Keratinocyte (primary cell): Measurements from ENCODE around the gene ZNF423.

Experiments
- EZH2 ChIP-seq: IDR thresholded peaks from one replicate; pipeline ENCODE4 v1.6.1; 2012; ENCODE audit warnings: inconsistent platforms, mild to moderate bottlenecking, low read length, moderate library complexity
- TF ChIP-seq, protein P1 (sequence below), 3 experiments: IDR thresholded peaks in 1 of 3; conservative IDR thresholded peaks in 1 of 3; optimal IDR thresholded peaks in 1 of 3; 2 replicates in 2 of 3; 3 replicates in 1 of 3; pipeline versions ENCODE3 to v1.5.1; 2011; ENCODE audit warnings: low read length in 3 of 3, mild to moderate bottlenecking in 3 of 3, moderate library complexity in 2 of 3, control low read depth in 1 of 3, inconsistent platforms in 1 of 3; ENCODE audit not compliant: insufficient read depth in 2 of 3; ENCODE audit errors: extremely low read depth in 1 of 3

DNA sequence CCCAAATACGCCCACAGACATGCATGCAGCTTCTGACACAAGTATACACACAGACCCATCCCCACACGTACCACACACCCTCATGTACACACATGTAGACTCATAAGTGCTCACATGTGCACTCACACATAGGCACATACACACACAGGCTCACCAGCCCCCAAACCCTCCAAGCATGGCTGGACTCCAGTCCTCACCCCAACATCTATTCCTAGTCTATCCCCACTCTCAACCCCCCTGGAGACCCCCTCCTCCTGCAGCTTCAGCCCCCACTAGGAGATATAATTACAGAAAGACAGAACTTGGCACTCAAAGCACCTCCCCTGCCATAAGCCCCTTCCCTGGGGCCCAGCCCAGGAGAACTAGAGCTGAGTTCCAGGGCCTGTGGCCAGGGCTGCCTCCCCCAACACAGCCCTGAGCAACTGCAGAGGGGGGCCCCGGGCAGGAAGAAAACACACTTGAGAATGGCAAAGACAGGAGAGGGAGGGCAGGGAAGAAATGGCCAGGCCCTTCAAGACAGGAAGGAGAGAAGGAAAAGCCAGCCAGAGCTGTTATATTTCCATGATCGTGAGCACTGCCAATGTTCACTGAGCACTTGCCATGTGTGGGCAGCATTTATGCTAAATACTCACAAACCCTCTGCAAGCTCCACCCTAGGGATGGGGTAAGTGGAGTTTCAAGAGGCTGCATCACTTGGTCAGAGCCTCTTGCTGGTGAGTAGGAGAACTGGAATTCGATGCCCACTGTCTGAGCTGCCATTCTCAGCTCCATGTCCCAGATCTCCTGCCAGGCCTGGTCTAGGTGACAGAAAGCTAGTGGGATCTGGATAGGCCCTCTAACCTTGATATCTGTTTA lies 224.5 kb downstream of the ZNF423 start:
- TF ChIP-seq, protein P1, sequence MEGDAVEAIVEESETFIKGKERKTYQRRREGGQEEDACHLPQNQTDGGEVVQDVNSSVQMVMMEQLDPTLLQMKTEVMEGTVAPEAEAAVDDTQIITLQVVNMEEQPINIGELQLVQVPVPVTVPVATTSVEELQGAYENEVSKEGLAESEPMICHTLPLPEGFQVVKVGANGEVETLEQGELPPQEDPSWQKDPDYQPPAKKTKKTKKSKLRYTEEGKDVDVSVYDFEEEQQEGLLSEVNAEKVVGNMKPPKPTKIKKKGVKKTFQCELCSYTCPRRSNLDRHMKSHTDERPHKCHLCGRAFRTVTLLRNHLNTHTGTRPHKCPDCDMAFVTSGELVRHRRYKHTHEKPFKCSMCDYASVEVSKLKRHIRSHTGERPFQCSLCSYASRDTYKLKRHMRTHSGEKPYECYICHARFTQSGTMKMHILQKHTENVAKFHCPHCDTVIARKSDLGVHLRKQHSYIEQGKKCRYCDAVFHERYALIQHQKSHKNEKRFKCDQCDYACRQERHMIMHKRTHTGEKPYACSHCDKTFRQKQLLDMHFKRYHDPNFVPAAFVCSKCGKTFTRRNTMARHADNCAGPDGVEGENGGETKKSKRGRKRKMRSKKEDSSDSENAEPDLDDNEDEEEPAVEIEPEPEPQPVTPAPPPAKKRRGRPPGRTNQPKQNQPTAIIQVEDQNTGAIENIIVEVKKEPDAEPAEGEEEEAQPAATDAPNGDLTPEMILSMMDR (optimal IDR thresholded peaks at IDR 0.05 in 1 of 3, IDR thresholded peaks at IDR 0.05 in 1 of 3, conservative IDR thresholded peaks at IDR 0.05 in 1 of 3; ENCODE audit: extremely low read depth in 1 of 3, insufficient read depth in 2 of 3, low read length in 3 of 3), result no peak
- no peak for TF ChIP-seq EZH2
